Activated T-helper 1 cell treated with Interleukin-2 at 50 U/mL for 16 hours (primary cell): ENCODE results near the gene SOCS3.
"Not testable (repeated sequence)": the region's sequence is repeated elsewhere in the genome, so short reads cannot be mapped to it uniquely, and the experiment has no call there.

Experiments
- DNase-seq: peaks from one replicate; pipeline ENCODE4 v3.0.0-alpha.2; 2020; ENCODE audit warnings: low read depth

SOCS3 gene

DNA sequence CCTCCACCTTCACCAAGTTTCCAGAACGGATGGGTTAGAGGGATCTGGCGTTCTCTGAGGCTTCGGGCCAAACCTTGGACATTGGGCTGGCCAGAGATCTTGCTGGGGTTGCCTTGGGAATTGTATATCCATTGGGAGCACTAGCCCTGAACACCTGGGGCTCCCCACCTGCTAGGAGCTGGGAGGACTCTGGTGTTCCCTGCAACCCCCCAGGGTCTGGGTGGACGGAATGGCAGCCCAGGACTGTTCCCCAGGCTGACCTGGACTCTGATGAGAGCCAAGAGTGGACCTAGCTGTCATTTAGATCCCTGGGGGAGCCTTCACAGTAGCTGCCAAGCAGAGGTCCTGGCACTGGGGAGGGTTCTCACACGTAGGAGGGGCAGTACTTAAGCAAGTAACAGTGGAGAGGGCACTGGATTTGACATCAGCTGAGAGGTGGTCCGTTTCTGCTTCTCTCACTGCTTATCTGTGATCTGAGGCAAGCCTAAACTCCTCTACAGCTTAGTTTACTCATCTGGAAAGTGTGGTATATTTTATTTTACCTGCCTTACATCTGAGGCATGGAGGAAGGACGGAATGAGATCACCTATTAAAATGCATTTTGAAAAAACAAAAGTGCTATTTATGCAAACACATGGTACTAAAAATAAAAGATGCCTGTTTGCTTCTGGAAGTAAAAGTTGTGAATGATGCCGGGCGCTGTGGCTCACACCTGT is 11.7 kb downstream of the SOCS3 start:
- DNase-seq = no peak

DNA sequence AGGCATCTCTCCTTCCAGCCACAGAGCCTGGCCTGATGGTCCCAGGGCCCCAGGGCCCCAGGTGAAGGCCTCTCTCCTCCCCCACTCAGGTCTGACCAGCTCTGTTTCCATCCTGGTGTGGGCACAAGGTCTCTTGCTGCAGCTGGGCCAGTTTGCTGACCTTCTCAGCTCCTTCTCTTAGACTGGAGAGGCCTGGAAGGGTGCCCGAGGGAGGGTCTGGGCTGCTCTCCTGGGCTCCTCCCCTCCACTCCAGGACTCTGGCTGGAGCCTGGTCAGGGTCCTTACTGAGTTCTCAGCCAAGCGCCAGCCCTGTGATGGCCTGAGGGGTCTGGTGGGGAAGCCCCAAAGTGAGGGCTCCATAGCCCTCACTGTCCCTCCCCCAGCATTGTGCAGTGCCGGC is 12.4 kb downstream of the SOCS3 start:
- no peak for DNase-seq

DNA sequence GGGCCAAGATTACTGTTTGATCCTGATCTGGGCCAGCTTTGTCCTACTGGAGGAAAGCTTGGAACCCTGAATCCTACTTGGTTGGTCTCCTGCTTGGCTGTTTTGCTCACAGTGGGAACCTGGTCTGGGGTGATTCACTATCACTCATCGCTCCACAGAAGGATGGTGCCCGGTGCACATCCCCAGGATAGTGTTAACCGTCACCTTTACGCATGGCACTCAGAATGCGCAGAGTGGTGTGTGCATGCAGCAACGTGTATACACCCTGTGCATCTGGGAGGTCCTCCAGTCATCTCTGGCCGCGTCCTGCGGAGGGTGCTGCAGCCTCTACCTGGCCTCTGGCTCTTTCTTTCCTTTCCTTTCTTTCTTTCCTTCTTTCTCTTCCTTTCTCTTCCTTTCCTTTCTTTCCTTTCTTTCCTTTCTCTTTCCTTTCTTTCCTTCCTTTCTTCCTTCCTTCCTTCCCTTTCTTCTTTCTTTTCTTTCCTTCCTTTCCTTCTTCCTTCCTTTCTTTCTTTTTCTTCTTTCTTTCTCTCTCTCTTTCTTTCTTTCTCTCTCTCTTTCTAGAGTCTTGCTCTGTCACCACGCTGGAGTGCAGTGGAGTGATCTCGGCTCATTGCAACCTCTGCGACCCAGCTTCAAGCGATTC is 13.1 kb downstream of the SOCS3 start:
- no peak for DNase-seq

DNA sequence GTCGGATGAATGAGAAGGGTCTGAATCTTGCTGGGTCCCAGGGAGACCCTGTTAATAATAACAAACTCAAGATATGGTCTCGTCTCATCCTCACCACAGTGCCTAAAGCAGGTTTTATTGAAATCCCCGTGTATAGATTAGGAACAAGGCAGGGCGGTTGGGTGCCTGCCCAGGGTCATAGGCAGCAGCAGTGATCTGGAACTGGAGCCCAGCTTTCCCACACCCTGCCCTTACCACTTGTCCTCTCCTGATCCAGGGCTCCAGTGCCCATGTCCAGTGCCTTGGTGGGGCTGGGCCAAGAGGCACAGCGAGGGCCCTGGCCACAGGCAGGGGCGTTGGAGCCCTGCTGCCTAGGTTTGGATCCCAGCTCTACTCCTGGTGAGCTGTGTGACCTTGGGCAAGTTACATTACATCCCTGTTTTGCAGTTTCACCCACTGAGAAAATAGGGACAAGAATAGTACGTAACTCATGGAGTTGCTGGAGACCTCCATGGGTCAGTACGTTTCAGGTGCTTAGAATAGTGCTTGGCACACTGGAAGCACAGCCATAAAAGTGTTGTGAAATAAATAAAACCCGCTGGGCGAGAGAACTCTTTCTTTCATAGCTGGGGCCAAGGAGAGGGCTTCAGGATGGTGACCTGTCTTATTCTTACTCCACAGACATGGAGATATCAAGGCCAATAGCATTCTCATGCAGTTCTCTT is 13.9 kb downstream of the SOCS3 start:
- DNase-seq = no peak

DNA sequence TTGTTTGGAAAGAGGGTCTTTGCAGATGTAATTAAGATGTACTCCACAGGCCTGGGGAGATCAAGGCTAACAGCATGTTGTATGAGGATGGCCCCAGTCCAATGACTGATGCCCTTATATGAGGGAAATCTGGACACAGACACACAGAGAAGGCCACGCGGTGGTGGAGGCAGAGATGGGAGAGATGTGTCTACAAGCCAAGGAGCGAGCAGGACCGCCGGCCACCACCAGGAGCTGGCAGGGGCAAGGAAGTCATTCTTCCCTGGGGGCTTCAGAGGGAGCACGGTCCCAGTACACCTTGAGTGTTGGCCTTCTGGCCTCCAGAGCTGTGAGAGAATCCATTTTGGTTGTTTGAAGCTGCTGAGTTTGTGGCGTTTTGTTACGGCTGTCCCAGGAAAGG is 14.7 kb downstream of the SOCS3 start:
- no peak for DNase-seq

DNA sequence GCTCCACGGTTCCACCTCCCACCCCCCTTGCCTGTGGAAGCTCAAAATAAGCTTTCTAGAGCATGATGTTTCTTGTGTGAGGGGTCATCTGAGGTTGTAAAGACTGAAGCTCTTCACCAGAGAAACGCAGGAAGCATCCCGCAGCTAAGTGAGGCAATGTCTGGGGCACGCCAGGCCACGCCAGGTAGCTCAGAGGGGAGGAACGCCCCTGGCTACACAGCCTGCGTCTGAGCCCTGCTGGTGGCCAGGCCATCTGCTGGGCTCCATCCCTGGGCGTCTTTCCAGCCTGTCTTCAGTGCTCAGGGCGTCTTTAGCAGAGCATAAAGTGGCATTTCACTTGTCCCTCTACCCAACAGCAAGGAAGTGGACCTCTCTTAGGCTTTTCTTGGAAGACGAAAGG is 15.2 kb downstream of the SOCS3 start:
- no peak for DNase-seq

- peak; percentile 77 for DNase-seq
Observed at GRCh38 chr17:78343543-78344201, 16.2 kb downstream of the SOCS3 start.

- no peak for DNase-seq
Observed at GRCh38 chr17:78343187-78343542, 16.7 kb downstream of the SOCS3 start.

GRCh38 chr17:78342449-78343186 is 17.3 kb downstream of the SOCS3 start:
- DNase-seq = no peak

- DNase-seq = no peak
Observed at GRCh38 chr17:78341559-78342448, 18.1 kb downstream of the SOCS3 start.

- no peak for DNase-seq
Observed at GRCh38 chr17:78340183-78340955, 19.5 kb downstream of the SOCS3 start.

GRCh38 chr17:78338486-78339259 is 21.2 kb downstream of the SOCS3 start:
- no peak for DNase-seq

DNA sequence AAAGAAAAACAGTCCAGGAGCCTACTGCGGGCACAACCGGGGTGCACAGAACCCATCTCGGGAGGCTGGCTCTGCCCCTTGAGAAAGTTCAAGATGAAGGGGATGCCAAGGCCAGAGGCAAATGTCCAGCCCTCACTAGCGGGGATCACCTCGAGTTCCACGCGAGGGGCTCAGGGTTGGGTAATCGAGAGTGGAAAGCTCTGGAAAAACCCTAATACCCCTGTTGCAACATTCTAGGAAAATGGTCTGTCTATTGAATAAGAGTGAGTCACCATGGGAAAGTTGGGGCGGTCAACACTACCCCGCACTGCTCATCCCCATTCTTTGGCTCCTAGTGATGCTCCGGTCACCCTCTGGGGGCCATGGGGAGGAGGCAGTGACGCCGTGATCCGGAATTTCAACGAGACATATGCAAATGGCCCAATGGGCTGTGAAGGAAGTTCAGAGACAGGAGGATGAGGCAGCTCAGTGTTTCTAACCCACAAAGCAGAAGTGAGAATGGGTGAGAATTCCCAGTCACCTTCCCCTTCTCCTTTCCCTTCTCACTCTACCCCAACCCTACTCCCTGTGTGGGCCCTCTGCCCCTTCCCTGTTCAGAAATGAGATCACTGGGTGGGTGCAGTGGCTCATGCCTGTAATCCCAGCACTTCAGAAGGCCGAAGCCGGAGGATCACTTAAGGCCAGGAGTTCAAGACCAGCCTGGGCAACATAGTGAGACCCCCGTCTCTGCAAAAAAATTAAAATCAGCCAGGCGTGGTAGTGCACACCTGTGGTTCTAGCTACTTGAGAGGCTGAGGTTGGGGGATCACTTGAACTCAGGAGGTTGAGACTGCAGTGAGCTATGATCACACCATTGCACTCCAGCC is 22.4 kb downstream of the SOCS3 start:
- no peak for DNase-seq

- DNase-seq = no peak
Observed at GRCh38 chr17:78335209-78335608, 24.7 kb downstream of the SOCS3 start.

DNA sequence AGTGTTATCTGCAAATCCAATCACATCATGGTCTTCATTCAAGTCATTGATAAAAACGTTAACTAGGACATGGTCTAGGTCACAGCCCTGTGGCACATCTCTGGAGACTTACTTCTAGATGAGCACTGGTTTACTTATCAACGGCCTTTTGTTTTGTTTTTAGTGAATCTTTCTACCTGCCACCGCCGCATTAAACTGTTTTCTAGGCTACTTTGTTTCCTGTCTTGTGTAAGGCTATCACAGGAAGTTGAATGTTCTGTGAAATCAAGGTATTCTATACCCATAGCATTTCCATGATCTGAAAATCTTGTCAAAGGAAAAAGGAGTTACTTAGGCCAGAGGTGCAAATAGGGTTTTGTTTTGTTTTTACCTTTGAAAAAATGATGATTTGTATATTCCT is 26.9 kb downstream of the SOCS3 start:
- DNase-seq = no peak

GRCh38 chr17:78331355-78331754 is 28.5 kb downstream of the SOCS3 start:
- DNase-seq = not testable (repeated sequence)

- DNase-seq = no peak
Observed at GRCh38 chr17:78330570-78331224, 29.2 kb downstream of the SOCS3 start.
